GM12878 (cell line): ENCODE measurements around the gene POMT2. TPM values are rescaled to one million over a fixed set of nuclear protein-coding genes. Genes with fewer than 3 reads are reported as not detected.

ENCODE experiments used
- ASH2L ChIP-seq: fragments of 300-600, 200-600 bp; sonication (generic); IDR thresholded peaks from 2 replicates; pipeline ENCODE4 v1.6.1; 2017; ENCODE audit warnings: low read depth, mild to moderate bottlenecking, borderline replicate concordance
- BRCA1 ChIP-seq: IDR thresholded peaks from 2 replicates; pipeline ENCODE4 v1.6.1; 2011; ENCODE audit warnings: low read depth, low read length, improper control_type of control experiment
- CBFB ChIP-seq: IDR thresholded peaks from 2 replicates; pipeline ENCODE4 v1.6.1; 2016; ENCODE audit warnings: antibody characterized with exemption, low read depth
- CBX5 ChIP-seq: sonication (generic); IDR thresholded peaks from 2 replicates; pipeline ENCODE4 v1.6.1; 2016; ENCODE audit warnings: low read depth, moderate library complexity, mild to moderate bottlenecking, inconsistent platforms
- CREB1 ChIP-seq: IDR thresholded peaks from 2 replicates; pipeline ENCODE4 v1.6.1; 2012; ENCODE audit warnings: low read depth, mild to moderate bottlenecking, inconsistent platforms
- E2F4 ChIP-seq: IDR thresholded peaks from 2 replicates; pipeline ENCODE4 v1.6.1; 2012; ENCODE audit warnings: low read depth, low read length, improper control_type of control experiment
- EP300 ChIP-seq, 2 experiments: fragments of 150-350 bp in 1 of 2; IDR thresholded peaks; 2 replicates each; pipeline ENCODE4 v1.6.1; 2011 to 2012; ENCODE audit warnings: low read depth in 2 of 2, low read length in 2 of 2, borderline replicate concordance in 1 of 2, improper control_type of control experiment in 1 of 2, inconsistent platforms in 1 of 2; ENCODE audit not compliant: control insufficient read depth in 1 of 2
- IRF5 ChIP-seq: fragments of 450-650 bp; IDR thresholded peaks from 2 replicates; pipeline ENCODE4 v1.6.1; 2017; ENCODE audit warnings: borderline replicate concordance
- NFYB ChIP-seq: IDR thresholded peaks from 2 replicates; pipeline ENCODE4 v1.6.1; 2011; ENCODE audit warnings: low read depth, mild to moderate bottlenecking, low read length, improper control_type of control experiment, moderate library complexity; ENCODE audit not compliant: insufficient read depth
- POLR2A ChIP-seq: IDR thresholded peaks from 2 replicates; pipeline ENCODE4 v1.6.1; 2011; ENCODE audit warnings: low read depth, mild to moderate bottlenecking, low read length
- RAD21 ChIP-seq: IDR thresholded peaks from 2 replicates; pipeline ENCODE4 v1.6.1; 2011; ENCODE audit warnings: mild to moderate bottlenecking, low read depth, low read length, moderate library complexity; ENCODE audit not compliant: insufficient read depth
- RB1 ChIP-seq: fragments of 450-650 bp; formaldehyde crosslinking; IDR thresholded peaks from 2 replicates; pipeline ENCODE4 v1.6.1; 2017; ENCODE audit warnings: mild to moderate bottlenecking, borderline replicate concordance
- SUPT20H ChIP-seq: IDR thresholded peaks from 2 replicates; pipeline ENCODE4 v1.6.1; 2011; ENCODE audit warnings: low read depth, mild to moderate bottlenecking, low read length, moderate library complexity, borderline replicate concordance; ENCODE audit not compliant: control insufficient read depth
- WRNIP1 ChIP-seq: IDR thresholded peaks from 2 replicates; pipeline ENCODE4 v1.6.1; 2011; ENCODE audit warnings: low read depth, low read length, improper control_type of control experiment, borderline replicate concordance
- YBX1 ChIP-seq: fragments of 450-650 bp; IDR thresholded peaks from 2 replicates; pipeline ENCODE4 v1.6.1; 2016; ENCODE audit warnings: antibody characterized with exemption
- ZBTB40 ChIP-seq: fragments of 450-650 bp; IDR thresholded peaks from 2 replicates; pipeline ENCODE4 v1.6.1; 2016; ENCODE audit warnings: mild to moderate bottlenecking, moderate library complexity, borderline replicate concordance
- ZNF207 ChIP-seq: fragments of 450-650 bp; IDR thresholded peaks from 2 replicates; pipeline ENCODE4 v1.6.1; 2014; ENCODE audit warnings: antibody characterized with exemption, mild to moderate bottlenecking, borderline replicate concordance
- ZNF24 ChIP-seq: fragments of 450-650 bp; IDR thresholded peaks from 2 replicates; pipeline ENCODE4 v1.6.1; 2017; ENCODE audit warnings: antibody characterized with exemption, mild to moderate bottlenecking
- ZNF592 ChIP-seq: fragments of 450-650 bp; IDR thresholded peaks from 2 replicates; pipeline ENCODE4 v1.6.1; 2017; ENCODE audit warnings: mild to moderate bottlenecking, moderate library complexity
- polyA plus RNA-seq, 11 experiments: library from polyadenylated mRNA; depleted of rRNA in 4 of 11; unstranded in 6 of 11; stranded (reverse) in 5 of 11; fragments of >200 nt; fragmentation: Nextera tagmentation in 4 of 11; fragmentation: Illumina TruSeq in 1 of 11; extraction: Ambion mirVana in 4 of 11; extraction: Trizol in 1 of 11; gene quantifications; 1 replicate in 1 of 11; 2 replicates in 10 of 11; pipeline versions ENCODE4 v1.2.1 to v1.2.3, GENCODE V29; 2011 to 2016; ENCODE audit warnings: inconsistent platforms in 2 of 11, missing spikeins in 2 of 11, low read depth in 1 of 11
- total RNA-seq, 4 experiments: library from RNA; depleted of rRNA in 3 of 4; stranded (reverse); fragments of >200 nt in 3 of 4; fragmentation: Illumina TruSeq in 1 of 4; extraction: Trizol in 1 of 4; gene quantifications; 2 replicates each; pipeline versions ENCODE4 v1.2.1 to v1.2.3, GENCODE V29; 2013 to 2021

POMT2 gene
- total and polyA plus RNA-seq, 10 of the 15 experiments (the other 5 are each of a cell fraction or from before 2014, with no cell fraction given) = 0.23 to 13.9 (median 6.5) TPM

- TF ChIP-seq ZBTB40 (no peak; the same call in 1 of the 2 replicates), E2F4 (no peak; the same call in 1 of the 2 replicates), IRF5 (no peak), RAD21 (no peak), RB1 (0 out of 2 replicates have a peak, but pooled peaks have one; percentile 30), EP300 (IDR thresholded peaks at IDR 0.05; ENCODE audit: borderline replicate concordance in 1 of 2, control insufficient read depth in 1 of 2, low read depth in 2 of 2, low read length in 2 of 2) (no peak), ZNF592 (no peak), ZNF207 (peak; percentile 49; the same call in 1 of the 2 replicates), CBFB (no peak), ASH2L (no peak), YBX1 (no peak), NFYB (peak; percentile 77), CBX5 (no peak), POLR2A (no peak), SUPT20H (no peak), CREB1 (peak; percentile 11; the same call in 1 of the 2 replicates), BRCA1 (no peak), WRNIP1 (no peak), ZNF24 (no peak)
Observed at GRCh38 chr14:77320238-77320935, at the start of gene POMT2 (continued).
